CD14-positive monocyte (primary cell): ENCODE data around the gene KRTAP10-6. TPM values are rescaled to one million over a fixed set of nuclear protein-coding genes. Genes with fewer than 3 reads are reported as not detected.

ENCODE experiments used
- DNase-seq, 3 donors: peaks; one replicate each; pipeline ENCODE4 v3.0.0-alpha.2; 2011 to 2022
- H2AFZ ChIP-seq: 2 replicates; pipeline ENCODE4 v1.6.0; 2012; ENCODE audit warnings: mild to moderate bottlenecking, low read depth, low read length, inconsistent platforms; ENCODE audit not compliant: insufficient read depth, poor library complexity, severe bottlenecking
- H3K27ac ChIP-seq, 2 donors: 1 replicate in 1 of 2; 2 replicates in 1 of 2; pipeline ENCODE4 v1.5.1; 2012 to 2013; ENCODE audit warnings: low read length in 2 of 2, control low read depth in 1 of 2, inconsistent platforms in 1 of 2, low read depth in 1 of 2, mild to moderate bottlenecking in 1 of 2
- H3K27me3 ChIP-seq, 2 donors: one replicate each; pipeline versions ENCODE4 v1.6.0 to v1.6.1; 2011 to 2013; ENCODE audit warnings: low read length in 2 of 2; ENCODE audit not compliant: control insufficient read depth in 2 of 2, insufficient read depth in 2 of 2
- H3K36me3 ChIP-seq, 2 donors: replicated peaks in 1 of 2; 1 replicate in 1 of 2; 2 replicates in 1 of 2; pipeline versions ENCODE4 v1.5.1 to v1.6.1; 2012 to 2013; ENCODE audit warnings: low read length in 2 of 2, control low read depth in 1 of 2, inconsistent platforms in 1 of 2, mild to moderate bottlenecking in 1 of 2; ENCODE audit not compliant: insufficient read depth in 2 of 2, control insufficient read depth in 1 of 2
- H3K4me1 ChIP-seq, 2 donors: 1 replicate in 1 of 2; 2 replicates in 1 of 2; pipeline versions ENCODE4 v1.5.1 to v1.6.1; 2012 to 2013; ENCODE audit warnings: low read length in 2 of 2, control low read depth in 1 of 2, inconsistent platforms in 1 of 2, mild to moderate bottlenecking in 1 of 2, moderate library complexity in 1 of 2; ENCODE audit not compliant: insufficient read depth in 2 of 2, control insufficient read depth in 1 of 2
- H3K4me2 ChIP-seq: replicated peaks from 2 replicates; pipeline ENCODE3; 2012; ENCODE audit warnings: low read length, moderate library complexity, mild to moderate bottlenecking; ENCODE audit not compliant: poor library complexity, severe bottlenecking; ENCODE audit errors: extremely low read depth
- H3K4me3 ChIP-seq, 3 experiments: fragments of 200-600 bp in 1 of 3; sonication (generic) in 1 of 3; replicated peaks in 1 of 3; 1 replicate in 2 of 3; 2 replicates in 1 of 3; pipeline ENCODE4 v1.5.1; 2011 to 2013; ENCODE audit warnings: low read length in 3 of 3, mild to moderate bottlenecking in 3 of 3, control low read depth in 2 of 3, low read depth in 2 of 3, inconsistent platforms in 1 of 3, moderate library complexity in 1 of 3
- H3K79me2 ChIP-seq: 2 replicates; pipeline ENCODE4 v1.6.0; 2012; ENCODE audit warnings: mild to moderate bottlenecking, control low read depth, inconsistent platforms, low read length, moderate library complexity; ENCODE audit not compliant: insufficient read depth
- H3K9ac ChIP-seq: 2 replicates; pipeline ENCODE4 v1.6.0; 2017; ENCODE audit warnings: low read length, mild to moderate bottlenecking; ENCODE audit not compliant: insufficient read depth, poor library complexity, severe bottlenecking
- H3K9me3 ChIP-seq, 2 donors: replicated peaks in 1 of 2; 1 replicate in 1 of 2; 2 replicates in 1 of 2; pipeline versions ENCODE4 v1.5.1 to v1.6.1; 2012 to 2013; ENCODE audit warnings: low read length in 2 of 2, control low read depth in 1 of 2; ENCODE audit not compliant: control insufficient read depth in 1 of 2, insufficient read depth in 1 of 2
- H4K20me1 ChIP-seq: 2 replicates; pipeline ENCODE4 v1.6.0; 2012; ENCODE audit warnings: mild to moderate bottlenecking, low read length, control low read depth, moderate library complexity; ENCODE audit not compliant: insufficient read depth
- H3K27ac Mint-ChIP-seq, 7 donors: one replicate each; pipeline ENCODE4 v1.8.0; 2020; ENCODE audit warnings: mild to moderate bottlenecking in 7 of 7, mixed read lengths in 7 of 7, moderate library complexity in 6 of 7, inconsistent platforms in 2 of 7
- H3K27me3 Mint-ChIP-seq, 3 donors: one replicate each; pipeline ENCODE4 v1.8.0; 2021 to 2022; ENCODE audit warnings: low read depth in 3 of 3, mild to moderate bottlenecking in 3 of 3, mixed read lengths in 3 of 3, moderate library complexity in 3 of 3, inconsistent platforms in 1 of 3
- H3K36me3 Mint-ChIP-seq, 2 donors: one replicate each; pipeline ENCODE4 v1.8.0; 2020; ENCODE audit warnings: mixed read lengths in 2 of 2, inconsistent platforms in 1 of 2, mild to moderate bottlenecking in 1 of 2
- H3K4me1 Mint-ChIP-seq: one replicate; pipeline ENCODE4 v1.8.0; 2020; ENCODE audit warnings: mild to moderate bottlenecking, mixed read lengths
- H3K4me3 Mint-ChIP-seq, 2 donors: one replicate each; pipeline ENCODE4 v1.8.0; 2020; ENCODE audit warnings: mild to moderate bottlenecking in 2 of 2, mixed read lengths in 2 of 2, moderate library complexity in 1 of 2
- H3K9me3 Mint-ChIP-seq, 7 donors: one replicate each; pipeline ENCODE4 v1.8.0; 2020 to 2022; ENCODE audit warnings: mixed read lengths in 7 of 7, mild to moderate bottlenecking in 6 of 7, moderate library complexity in 6 of 7, inconsistent platforms in 2 of 7
- WGBS: methylation state at CpG from one replicate; pipeline ENCODE4 v1.1.5; 2013; ENCODE audit warnings: missing lambda C conversion rate; ENCODE audit not compliant: insufficient coverage; 5-methylcytosine and 5-hydroxymethylcytosine counted together
- intact Hi-C, 2 donors: fragments of 100-400 bp; cut with micrococcal nuclease; formaldehyde crosslinking; loops; one replicate each; pipeline versions ENCODE4 v1.15.0 to v1.15.1; 2023
- polyA plus RNA-seq, 3 donors: library from polyadenylated mRNA; depleted of rRNA in 1 of 3; unstranded in 2 of 3; stranded (reverse) in 1 of 3; fragments of 300-500 nt in 2 of 3; fragments of >200 nt in 1 of 3; fragmentation: Illumina TruSeq in 2 of 3; gene quantifications; 1 replicate in 2 of 3; 2 replicates in 1 of 3; pipeline ENCODE4 v1.2.3, GENCODE V29; 2012 to 2021
- TF ChIP-seq, protein P1 (sequence below): fragments of 200-600 bp; IDR thresholded peaks from one replicate; pipeline ENCODE4 v1.8.0; 2022; ENCODE audit warnings: antibody characterized with exemption, mild to moderate bottlenecking

The KRTAP10-6 gene
- polyA plus RNA-seq, 3 donors, result not detected

- peaks cover 18 to 33% of the 10 kb centered on the region in 2 donors for H3K9me3 ChIP-seq
- intact Hi-C loops, result no loop called here
Observed at GRCh38 chr21:44619886-44620285, 27.6 kb upstream of the KRTAP10-6 start.

DNA sequence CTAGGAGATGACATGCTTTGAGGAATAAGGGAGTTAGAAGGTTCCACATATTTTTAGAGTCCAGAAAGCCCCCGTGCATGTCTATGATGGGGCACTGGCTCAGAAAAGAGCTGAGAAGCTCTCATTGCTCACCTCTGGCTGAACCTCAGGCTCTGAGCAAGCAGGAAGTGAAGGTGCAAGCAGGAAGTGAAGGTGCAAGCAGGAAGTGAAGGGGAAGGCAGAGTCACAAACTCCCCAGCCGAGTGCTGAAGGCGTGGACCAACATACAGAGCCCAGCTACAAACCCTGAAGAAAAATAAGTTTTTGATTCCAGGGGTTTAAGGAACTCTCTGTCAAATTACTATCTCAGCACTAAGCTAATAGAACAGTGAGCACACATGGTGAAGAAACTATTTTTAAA is 26.6 kb upstream of the KRTAP10-6 start:
- H3K36me3 ChIP-seq, result no peaks in the 10 kb centered on the region
- Mint-ChIP-seq H3K9me3 (peaks cover 27 to 36% (median 28%) of the 10 kb centered on the region in 7 donors), H3K36me3 (no peaks in the 10 kb centered on the region), H3K4me3 (peak overlapping the region in 1 of 2 donors; percentile 25), H3K4me1 (peaks cover 10% of the 10 kb centered on the region), H3K27ac (peak overlapping the region in 1 of 7 donors; percentile 5), H3K27me3 (peaks cover 2 to 9% (median 9%) of the 10 kb centered on the region in 3 donors)
- intact Hi-C loops, result no loop called here
- peaks cover 18 to 24% of the 10 kb centered on the region in 2 donors for H3K9me3 ChIP-seq
- no peak overlapping the region for H3K4me2 ChIP-seq
- no peak overlapping the region for H2AFZ ChIP-seq
- H3K27ac ChIP-seq, result no peak overlapping the region
- H3K4me3 ChIP-seq, result no peak overlapping the region
- no peaks in the 10 kb centered on the region for H3K79me2 ChIP-seq
- TF ChIP-seq, protein P1, sequence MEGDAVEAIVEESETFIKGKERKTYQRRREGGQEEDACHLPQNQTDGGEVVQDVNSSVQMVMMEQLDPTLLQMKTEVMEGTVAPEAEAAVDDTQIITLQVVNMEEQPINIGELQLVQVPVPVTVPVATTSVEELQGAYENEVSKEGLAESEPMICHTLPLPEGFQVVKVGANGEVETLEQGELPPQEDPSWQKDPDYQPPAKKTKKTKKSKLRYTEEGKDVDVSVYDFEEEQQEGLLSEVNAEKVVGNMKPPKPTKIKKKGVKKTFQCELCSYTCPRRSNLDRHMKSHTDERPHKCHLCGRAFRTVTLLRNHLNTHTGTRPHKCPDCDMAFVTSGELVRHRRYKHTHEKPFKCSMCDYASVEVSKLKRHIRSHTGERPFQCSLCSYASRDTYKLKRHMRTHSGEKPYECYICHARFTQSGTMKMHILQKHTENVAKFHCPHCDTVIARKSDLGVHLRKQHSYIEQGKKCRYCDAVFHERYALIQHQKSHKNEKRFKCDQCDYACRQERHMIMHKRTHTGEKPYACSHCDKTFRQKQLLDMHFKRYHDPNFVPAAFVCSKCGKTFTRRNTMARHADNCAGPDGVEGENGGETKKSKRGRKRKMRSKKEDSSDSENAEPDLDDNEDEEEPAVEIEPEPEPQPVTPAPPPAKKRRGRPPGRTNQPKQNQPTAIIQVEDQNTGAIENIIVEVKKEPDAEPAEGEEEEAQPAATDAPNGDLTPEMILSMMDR, result no peak
- 86% methylated on average over 1 of the region's 3 CpGs for WGBS
- no peaks in the 10 kb centered on the region for H3K27me3 ChIP-seq
- H4K20me1 ChIP-seq, result no peaks in the 10 kb centered on the region
- no peaks in the 10 kb centered on the region for H3K4me1 ChIP-seq
- no peak overlapping the region for H3K9ac ChIP-seq
- DNase-seq, result no peak

More at GRCh38 chr21:44619886-44620285, 27.6 kb upstream of the KRTAP10-6 start:
- WGBS, result 92% methylated on average over 4 of the region's 6 CpGs
- Mint-ChIP-seq H3K27ac (no peak overlapping the region), H3K36me3 (no peaks in the 10 kb centered on the region), H3K27me3 (peaks cover 2 to 9% (median 9%) of the 10 kb centered on the region in 3 donors), H3K9me3 (peaks cover 32 to 45% (median 36%) of the 10 kb centered on the region in 7 donors), H3K4me1 (peaks cover 10% of the 10 kb centered on the region), H3K4me3 (no peak overlapping the region)
- Histone ChIP-seq H3K27ac (no peak overlapping the region), H2AFZ (no peak overlapping the region), H3K4me1 (no peaks in the 10 kb centered on the region), H3K4me2 (no peak overlapping the region), H4K20me1 (no peaks in the 10 kb centered on the region), H3K79me2 (no peaks in the 10 kb centered on the region), H3K27me3 (no peaks in the 10 kb centered on the region), H3K36me3 (no peaks in the 10 kb centered on the region), H3K9ac (no peak overlapping the region), H3K4me3 (no peak overlapping the region)
- no peak for DNase-seq
- TF ChIP-seq, protein P1, result no peak
